ENCODE measurements around the gene IFNL1. TPM values are rescaled to one million over a fixed set of nuclear protein-coding genes. Genes with fewer than 3 reads are reported as not detected.
A peak's percentile ranks its signal among the peaks of the same experiment; 100 is the strongest.

Gene IFNL1
- total and polyA plus RNA-seq, 9 of the 15 experiments (the other 6 are each of a cell fraction or from before 2014, with no cell fraction given): not detected

DNA sequence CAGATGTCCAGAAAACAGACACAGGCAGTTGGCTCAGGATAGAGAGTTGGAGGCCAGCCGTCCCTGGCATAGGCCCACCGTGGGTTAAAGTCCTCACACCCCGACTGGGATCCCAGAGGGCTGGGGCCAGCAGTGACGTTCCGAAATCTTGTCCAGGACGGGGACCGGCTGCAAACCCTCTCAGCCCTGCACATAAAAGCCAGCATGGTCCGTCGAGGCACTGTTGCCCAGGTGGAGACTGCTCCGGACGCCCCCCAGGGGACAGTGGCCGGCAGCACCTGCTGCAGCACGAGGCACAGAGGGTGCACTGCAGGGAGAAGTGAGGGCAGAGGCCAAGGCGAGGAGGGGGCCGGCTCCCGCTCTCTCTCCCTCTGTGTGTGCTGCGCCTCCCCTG, 32.3 kb upstream of the IFNL1 start:
- no peaks in the 10 kb centered on the region for H3K9me3 ChIP-seq (replicated peaks; ENCODE audit: control insufficient read depth, insufficient read depth, low read depth, low read length)
- no peak for ATAC-seq
- in situ Hi-C loops (cut with MboI) (no loop called here), intact Hi-C loops (cut with micrococcal nuclease) (no loop called here)
- no peak overlapping the region for H2AFZ ChIP-seq (ENCODE audit: low read depth, low read length)
- no TSS peak for BruUV-seq (replicated peaks)
- no peak overlapping the region for H3K27ac ChIP-seq (ENCODE audit: extremely low read depth, low read depth, low read length)
- ChIA-PET POLR2A (interaction anchor here (0.7 kb wide), 1 partner anchor 583 kb away, joined by 3 read pairs; no protein-coding TSS in a partner anchor), CTCF (ENCODE audit: low intra/inter-chr PET ratio) (no interaction called here)
- no peaks in the 10 kb centered on the region for H3K36me3 ChIP-seq (ENCODE audit: control insufficient read depth, insufficient read depth, low read length)
- no peak for TF ChIP-seq CGGBP1 (CRISPR knock-in tag; IDR thresholded peaks at IDR 0.05)
- 0 out of 2 replicates have a peak, but pooled peaks have one; percentile 9 for TF ChIP-seq USF1 (CRISPR knock-in tag; IDR thresholded peaks at IDR 0.05)
- H3K9ac ChIP-seq (ENCODE audit: insufficient read depth in 1 of 2, low read depth in 2 of 2, low read length in 2 of 2): no peak overlapping the region
- H3K9me1 ChIP-seq (ENCODE audit: control insufficient read depth, insufficient read depth, low read length): no peaks in the 10 kb centered on the region
- H4K20me1 ChIP-seq (replicated peaks; ENCODE audit: control insufficient read depth, insufficient read depth, low read length): no peaks in the 10 kb centered on the region
- FAIRE-seq: no peak
- H3K4me1 ChIP-seq (replicated peaks in 1 of 2; ENCODE audit: control insufficient read depth in 2 of 2, insufficient read depth in 2 of 2, low read length in 2 of 2): peaks cover 7 to 21% of the 10 kb centered on the region in 2 experiments; a peak in 4 of 5 replicates
- DNase-seq (ENCODE audit: extremely low read depth in 1 of 4, low spot score in 3 of 4): no peak
- no peak overlapping the region for H3K4me3 ChIP-seq
- H3K4me2 ChIP-seq (ENCODE audit: insufficient read depth, low read length): no peak overlapping the region
- H3K27me3 ChIP-seq (ENCODE audit: control insufficient read depth in 2 of 2, insufficient read depth in 2 of 2, low read length in 2 of 2): no peaks in the 10 kb centered on the region
- H3K79me2 ChIP-seq (ENCODE audit: control insufficient read depth, insufficient read depth, low read length): no peaks in the 10 kb centered on the region
- 64% methylated on average over 16 of the region's 17 CpGs for WGBS (ENCODE audit: insufficient coverage, low coverage, missing lambda C conversion rate)
